Fibroblast of pulmonary artery (primary cell): Measurements from ENCODE around the gene HBA2.
A peak's percentile ranks its signal among the peaks of the same experiment; 100 is the strongest.
"Not testable (repeated sequence)": the region's sequence is repeated elsewhere in the genome, so short reads cannot be mapped to it uniquely, and the experiment has no call there.

Experiments
- DNase-seq: peaks from one replicate; pipeline ENCODE4 v3.0.0-alpha.2; 2010; ENCODE audit warnings: low read depth
- H3K4me3 ChIP-seq: replicated peaks from 2 replicates; pipeline ENCODE4 v1.5.1; 2011; ENCODE audit warnings: low read depth, mild to moderate bottlenecking, control low read depth, low read length, moderate library complexity
- TF ChIP-seq, protein P1 (sequence below): IDR thresholded peaks from 2 replicates; pipeline ENCODE4 v1.5.1; 2011; ENCODE audit warnings: mild to moderate bottlenecking, control low read depth, low read length, inconsistent platforms; ENCODE audit errors: missing control alignments

HBA2 gene

DNA sequence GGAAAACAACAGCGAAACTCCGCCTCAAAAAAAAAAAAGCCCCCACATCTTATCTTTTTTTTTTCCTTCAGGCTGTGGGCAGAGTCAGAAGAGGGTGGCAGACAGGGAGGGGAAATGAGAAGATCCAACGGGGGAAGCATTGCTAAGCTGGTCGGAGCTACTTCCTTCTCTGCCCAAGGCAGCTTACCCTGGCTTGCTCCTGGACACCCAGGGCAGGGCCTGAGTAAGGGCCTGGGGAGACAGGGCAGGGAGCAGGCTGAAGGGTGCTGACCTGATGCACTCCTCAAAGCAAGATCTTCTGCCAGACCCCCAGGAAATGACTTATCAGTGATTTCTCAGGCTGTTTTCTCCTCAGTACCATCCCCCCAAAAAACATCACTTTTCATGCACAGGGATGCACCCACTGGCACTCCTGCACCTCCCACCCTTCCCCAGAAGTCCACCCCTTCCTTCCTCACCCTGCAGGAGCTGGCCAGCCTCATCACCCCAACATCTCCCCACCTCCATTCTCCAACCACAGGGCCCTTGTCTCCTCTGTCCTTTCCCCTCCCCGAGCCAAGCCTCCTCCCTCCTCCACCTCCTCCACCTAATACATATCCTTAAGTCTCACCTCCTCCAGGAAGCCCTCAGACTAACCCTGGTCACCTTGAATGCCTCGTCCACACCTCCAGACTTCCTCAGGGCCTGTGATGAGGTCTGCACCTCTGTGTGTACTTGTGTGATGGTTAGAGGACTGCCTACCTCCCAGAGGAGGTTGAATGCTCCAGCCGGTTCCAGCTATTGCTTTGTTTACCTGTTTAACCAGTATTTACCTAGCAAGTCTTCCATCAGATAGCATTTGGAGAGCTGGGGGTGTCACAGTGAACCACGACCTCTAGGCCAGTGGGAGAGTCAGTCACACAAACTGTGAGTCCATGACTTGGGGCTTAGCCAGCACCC is 2.6 kb downstream of the HBA2 start:
- TF ChIP-seq, protein P1, sequence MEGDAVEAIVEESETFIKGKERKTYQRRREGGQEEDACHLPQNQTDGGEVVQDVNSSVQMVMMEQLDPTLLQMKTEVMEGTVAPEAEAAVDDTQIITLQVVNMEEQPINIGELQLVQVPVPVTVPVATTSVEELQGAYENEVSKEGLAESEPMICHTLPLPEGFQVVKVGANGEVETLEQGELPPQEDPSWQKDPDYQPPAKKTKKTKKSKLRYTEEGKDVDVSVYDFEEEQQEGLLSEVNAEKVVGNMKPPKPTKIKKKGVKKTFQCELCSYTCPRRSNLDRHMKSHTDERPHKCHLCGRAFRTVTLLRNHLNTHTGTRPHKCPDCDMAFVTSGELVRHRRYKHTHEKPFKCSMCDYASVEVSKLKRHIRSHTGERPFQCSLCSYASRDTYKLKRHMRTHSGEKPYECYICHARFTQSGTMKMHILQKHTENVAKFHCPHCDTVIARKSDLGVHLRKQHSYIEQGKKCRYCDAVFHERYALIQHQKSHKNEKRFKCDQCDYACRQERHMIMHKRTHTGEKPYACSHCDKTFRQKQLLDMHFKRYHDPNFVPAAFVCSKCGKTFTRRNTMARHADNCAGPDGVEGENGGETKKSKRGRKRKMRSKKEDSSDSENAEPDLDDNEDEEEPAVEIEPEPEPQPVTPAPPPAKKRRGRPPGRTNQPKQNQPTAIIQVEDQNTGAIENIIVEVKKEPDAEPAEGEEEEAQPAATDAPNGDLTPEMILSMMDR: no peak
- H3K4me3 ChIP-seq: no peak overlapping the region
- DNase-seq: no peak

DNA sequence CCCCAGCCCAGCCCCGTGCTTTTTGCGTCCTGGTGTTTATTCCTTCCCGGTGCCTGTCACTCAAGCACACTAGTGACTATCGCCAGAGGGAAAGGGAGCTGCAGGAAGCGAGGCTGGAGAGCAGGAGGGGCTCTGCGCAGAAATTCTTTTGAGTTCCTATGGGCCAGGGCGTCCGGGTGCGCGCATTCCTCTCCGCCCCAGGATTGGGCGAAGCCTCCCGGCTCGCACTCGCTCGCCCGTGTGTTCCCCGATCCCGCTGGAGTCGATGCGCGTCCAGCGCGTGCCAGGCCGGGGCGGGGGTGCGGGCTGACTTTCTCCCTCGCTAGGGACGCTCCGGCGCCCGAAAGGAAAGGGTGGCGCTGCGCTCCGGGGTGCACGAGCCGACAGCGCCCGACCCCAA is 3.3 kb downstream of the HBA2 start:
- not testable (repeated sequence) for DNase-seq, H3K4me3 ChIP-seq

DNA sequence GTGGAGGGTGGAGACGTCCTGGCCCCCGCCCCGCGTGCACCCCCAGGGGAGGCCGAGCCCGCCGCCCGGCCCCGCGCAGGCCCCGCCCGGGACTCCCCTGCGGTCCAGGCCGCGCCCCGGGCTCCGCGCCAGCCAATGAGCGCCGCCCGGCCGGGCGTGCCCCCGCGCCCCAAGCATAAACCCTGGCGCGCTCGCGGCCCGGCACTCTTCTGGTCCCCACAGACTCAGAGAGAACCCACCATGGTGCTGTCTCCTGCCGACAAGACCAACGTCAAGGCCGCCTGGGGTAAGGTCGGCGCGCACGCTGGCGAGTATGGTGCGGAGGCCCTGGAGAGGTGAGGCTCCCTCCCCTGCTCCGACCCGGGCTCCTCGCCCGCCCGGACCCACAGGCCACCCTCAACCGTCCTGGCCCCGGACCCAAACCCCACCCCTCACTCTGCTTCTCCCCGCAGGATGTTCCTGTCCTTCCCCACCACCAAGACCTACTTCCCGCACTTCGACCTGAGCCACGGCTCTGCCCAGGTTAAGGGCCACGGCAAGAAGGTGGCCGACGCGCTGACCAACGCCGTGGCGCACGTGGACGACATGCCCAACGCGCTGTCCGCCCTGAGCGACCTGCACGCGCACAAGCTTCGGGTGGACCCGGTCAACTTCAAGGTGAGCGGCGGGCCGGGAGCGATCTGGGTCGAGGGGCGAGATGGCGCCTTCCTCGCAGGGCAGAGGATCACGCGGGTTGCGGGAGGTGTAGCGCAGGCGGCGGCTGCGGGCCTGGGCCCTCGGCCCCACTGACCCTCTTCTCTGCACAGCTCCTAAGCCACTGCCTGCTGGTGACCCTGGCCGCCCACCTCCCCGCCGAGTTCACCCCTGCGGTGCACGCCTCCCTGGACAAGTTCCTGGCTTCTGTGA is 4.1 kb downstream of the HBA2 start, which contains the start of gene HBA1:
Gene HBA1, plus strand, starts transcription at position 204 of the 906 bp plus-strand sequence. Its CDS starts 37 bp downstream, at position 241.
- DNase-seq, H3K4me3 ChIP-seq: not testable (repeated sequence)

DNA sequence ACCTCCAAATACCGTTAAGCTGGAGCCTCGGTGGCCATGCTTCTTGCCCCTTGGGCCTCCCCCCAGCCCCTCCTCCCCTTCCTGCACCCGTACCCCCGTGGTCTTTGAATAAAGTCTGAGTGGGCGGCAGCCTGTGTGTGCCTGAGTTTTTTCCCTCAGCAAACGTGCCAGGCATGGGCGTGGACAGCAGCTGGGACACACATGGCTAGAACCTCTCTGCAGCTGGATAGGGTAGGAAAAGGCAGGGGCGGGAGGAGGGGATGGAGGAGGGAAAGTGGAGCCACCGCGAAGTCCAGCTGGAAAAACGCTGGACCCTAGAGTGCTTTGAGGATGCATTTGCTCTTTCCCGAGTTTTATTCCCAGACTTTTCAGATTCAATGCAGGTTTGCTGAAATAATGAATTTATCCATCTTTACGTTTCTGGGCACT is 4.7 kb downstream of the HBA2 start:
- TF ChIP-seq, protein P1: no peak
- H3K4me3 ChIP-seq: no peak overlapping the region
- DNase-seq: peak; percentile 9

DNA sequence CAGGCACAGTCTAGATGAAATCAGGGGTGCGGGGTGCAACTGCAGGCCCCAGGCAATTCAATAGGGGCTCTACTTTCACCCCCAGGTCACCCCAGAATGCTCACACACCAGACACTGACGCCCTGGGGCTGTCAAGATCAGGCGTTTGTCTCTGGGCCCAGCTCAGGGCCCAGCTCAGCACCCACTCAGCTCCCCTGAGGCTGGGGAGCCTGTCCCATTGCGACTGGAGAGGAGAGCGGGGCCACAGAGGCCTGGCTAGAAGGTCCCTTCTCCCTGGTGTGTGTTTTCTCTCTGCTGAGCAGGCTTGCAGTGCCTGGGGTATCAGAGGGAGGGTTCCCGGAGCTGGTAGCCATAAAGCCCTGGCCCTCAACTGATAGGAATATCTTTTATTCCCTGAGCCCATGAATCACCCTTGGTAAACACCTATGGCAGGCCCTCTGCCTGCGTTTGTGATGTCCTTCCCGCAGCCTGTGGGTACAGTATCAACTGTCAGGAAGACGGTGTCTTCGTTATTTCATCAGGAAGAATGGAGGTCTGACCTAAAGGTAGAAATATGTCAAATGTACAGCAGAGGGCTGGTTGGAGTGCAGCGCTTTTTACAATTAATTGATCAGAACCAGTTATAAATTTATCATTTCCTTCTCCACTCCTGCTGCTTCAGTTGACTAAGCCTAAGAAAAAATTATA is 5.4 kb downstream of the HBA2 start:
- TF ChIP-seq, protein P1: no peak
- no peak for DNase-seq
- H3K4me3 ChIP-seq: no peak overlapping the region

DNA sequence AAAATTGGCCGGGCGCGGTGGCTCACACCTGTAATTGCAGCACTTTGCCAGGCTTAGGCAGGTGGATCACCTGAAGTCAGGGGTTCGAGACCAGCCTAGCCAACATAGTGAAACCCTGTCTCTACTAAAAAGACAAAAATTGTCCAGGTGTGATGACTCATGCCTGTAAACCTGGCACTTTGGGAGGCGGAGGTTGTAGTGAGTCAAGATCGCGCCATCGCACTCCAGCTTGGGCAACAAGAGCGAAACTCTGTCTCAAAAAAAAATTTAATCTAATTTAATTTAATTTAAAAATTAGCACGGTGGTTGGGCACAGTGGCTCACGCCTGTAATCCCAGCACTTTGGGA is 6.0 kb downstream of the HBA2 start:
- DNase-seq: no peak
- TF ChIP-seq, protein P1: no peak
- H3K4me3 ChIP-seq: no peak overlapping the region

DNA sequence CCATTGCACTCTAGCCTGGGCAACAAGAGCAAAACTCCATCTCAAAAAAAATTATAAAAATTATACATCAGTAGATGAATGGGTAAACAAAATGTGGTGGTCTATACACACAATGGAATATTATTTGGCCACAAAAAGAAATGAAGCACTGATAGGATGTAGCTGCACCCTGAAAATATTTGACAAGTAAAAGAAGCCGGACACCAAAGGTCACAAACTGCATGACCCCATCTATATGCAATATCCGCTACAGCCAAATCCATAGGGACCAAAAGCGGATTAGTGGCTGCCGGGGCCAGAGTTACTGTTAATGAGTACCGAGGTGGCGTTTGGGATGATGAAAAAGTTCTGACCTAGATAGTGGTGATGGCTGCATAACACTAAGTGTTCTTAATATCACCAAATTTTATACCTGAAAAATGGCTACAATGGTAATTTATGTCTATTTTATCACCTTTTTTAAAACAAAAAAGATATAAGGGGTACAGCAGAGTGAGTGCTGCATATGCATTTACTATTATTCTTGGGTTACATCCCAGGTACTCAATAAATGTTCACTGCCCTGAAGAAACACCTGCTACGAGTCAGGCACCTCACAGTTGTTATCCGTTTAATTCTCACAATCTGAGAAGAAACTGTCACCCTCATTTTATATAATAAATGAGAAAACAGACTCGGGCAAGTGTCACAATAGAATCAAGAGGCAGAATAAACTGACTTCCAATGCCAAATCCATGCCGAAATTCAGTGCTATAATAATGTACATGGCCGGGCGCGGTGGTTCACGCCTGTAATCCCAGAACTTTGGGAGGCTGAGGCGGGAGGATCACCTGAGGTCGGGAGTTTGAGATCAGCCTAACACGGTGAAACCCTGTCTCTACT is 6.8 kb downstream of the HBA2 start:
- no peak overlapping the region for H3K4me3 ChIP-seq
- TF ChIP-seq, protein P1: no peak
- DNase-seq: no peak
